ENCODE data around the gene SLC12A2. TPM values are rescaled to one million over a fixed set of nuclear protein-coding genes. Genes with fewer than 3 reads are reported as not detected.

The SLC12A2 gene
- total RNA-seq, 1 experiment from 2014 or later, result 36.9 TPM

DNA sequence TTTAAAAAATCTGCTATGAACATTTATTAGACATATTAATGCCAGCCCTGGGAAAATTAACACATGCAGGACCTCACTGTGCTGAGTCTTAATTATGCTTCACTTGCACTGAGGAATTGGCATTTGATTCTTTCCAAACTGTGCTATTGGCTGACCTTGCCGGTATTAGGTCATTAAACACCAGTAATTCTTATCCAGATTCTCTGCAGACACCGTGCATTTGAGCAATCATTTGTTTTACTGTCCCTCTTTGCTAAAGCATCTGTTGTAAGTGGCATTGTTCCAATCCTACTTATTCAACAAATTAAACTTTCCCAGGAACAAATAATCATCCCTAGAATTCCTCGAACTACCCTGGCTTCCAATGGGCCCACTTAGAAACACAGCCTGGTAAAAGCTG lies 145.0 kb downstream of the SLC12A2 start:
- in situ Hi-C loops (cut with HindIII; ENCODE audit: low pct_unique_long_range_greater_than_20kb, low sequenced_read_pairs), result no loop called here
- Histone ChIP-seq H3K27me3 (ENCODE audit: control insufficient read depth, insufficient read depth, low read length) (no peaks in the 10 kb centered on the region), H3K27ac (ENCODE audit: low read length) (no peak overlapping the region), H3K4me3 (ENCODE audit: low read depth in 2 of 2, low read length in 2 of 2) (no peak overlapping the region), H3K9me3 (ENCODE audit: control insufficient read depth, insufficient read depth, low read depth, low read length) (no peaks in the 10 kb centered on the region), H3K4me1 (ENCODE audit: control insufficient read depth, insufficient read depth, low read length) (no peaks in the 10 kb centered on the region), H3K36me3 (ENCODE audit: control insufficient read depth, insufficient read depth, low read length) (no peaks in the 10 kb centered on the region)
- no TSS peak for BruUV-seq (replicated peaks)
- ATAC-seq (no peak), DNase-seq (ENCODE audit: low read depth, low spot score) (no peak)
- POLR2A ChIA-PET, result no interaction called here
- intact Hi-C loops (cut with micrococcal nuclease; ENCODE audit: unreplicated experiment), result no loop called here
- CTCF ChIA-PET, result no interaction called here
- TF ChIP-seq CTCF (IDR thresholded peaks at IDR 0.05) (no peak), REST (IDR thresholded peaks at IDR 0.05; ENCODE audit: insufficient read depth in 1 of 2, low read depth in 2 of 2, low read length in 1 of 2) (no peak), SIN3A (IDR thresholded peaks at IDR 0.05; ENCODE audit: borderline replicate concordance, insufficient read depth, low read depth, low read length) (no peak), TCF7L2 (IDR thresholded peaks at IDR 0.05; ENCODE audit: low read depth, low read length) (no peak), POLR2AphosphoS5 (IDR thresholded peaks at IDR 0.05; ENCODE audit: low read depth, low read length) (no peak)

DNA sequence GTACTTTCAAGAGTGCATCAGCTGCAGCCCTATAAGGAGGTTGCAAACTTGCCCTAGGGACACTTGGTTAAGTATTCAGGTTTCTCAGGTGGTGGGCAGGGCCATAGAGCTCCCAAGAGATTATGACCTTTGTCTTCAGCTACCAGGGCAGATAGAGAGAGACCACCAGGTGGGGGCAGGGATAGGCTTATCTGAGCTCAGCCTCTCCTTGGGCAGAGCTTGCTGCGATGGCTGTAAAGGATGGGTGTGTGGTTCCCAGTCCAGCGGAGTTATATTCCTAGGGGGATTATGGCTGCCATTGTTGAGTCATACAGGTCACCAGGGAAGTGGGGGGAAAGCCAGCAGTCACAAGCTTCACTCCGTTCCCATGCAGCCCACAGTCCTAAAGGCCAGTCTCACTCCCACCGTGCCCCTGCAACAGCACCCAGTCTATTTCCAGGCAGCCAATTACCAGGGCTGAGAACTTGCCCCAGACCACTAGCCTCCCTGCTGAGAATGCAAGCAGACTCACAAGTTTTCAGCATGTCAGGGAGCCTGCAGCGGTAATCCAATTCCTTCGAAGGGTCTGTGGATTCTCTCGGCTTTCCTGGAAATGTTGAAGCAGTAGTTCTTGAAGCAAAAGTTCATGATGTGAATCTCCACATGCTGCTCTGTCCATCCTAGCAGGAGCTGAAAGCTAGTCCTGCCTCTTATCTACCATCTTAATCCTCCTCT lies 151.5 kb downstream of the SLC12A2 start:
- ATAC-seq, result no peak
- Histone ChIP-seq H3K36me3 (ENCODE audit: control insufficient read depth, insufficient read depth, low read length) (no peaks in the 10 kb centered on the region), H3K4me1 (ENCODE audit: control insufficient read depth, insufficient read depth, low read length) (no peaks in the 10 kb centered on the region), H3K9me3 (ENCODE audit: control insufficient read depth, insufficient read depth, low read depth, low read length) (no peaks in the 10 kb centered on the region), H3K27ac (ENCODE audit: low read length) (no peak overlapping the region), H3K4me3 (ENCODE audit: low read depth in 2 of 2, low read length in 2 of 2) (no peak overlapping the region), H3K27me3 (ENCODE audit: control insufficient read depth, insufficient read depth, low read length) (no peaks in the 10 kb centered on the region)
- intact Hi-C loops (cut with micrococcal nuclease; ENCODE audit: unreplicated experiment), result no loop called here
- POLR2A ChIA-PET, result no interaction called here
- no peak for DNase-seq (ENCODE audit: low read depth, low spot score)
- CTCF ChIA-PET, result no interaction called here
- no peak for TF ChIP-seq TCF7L2 (IDR thresholded peaks at IDR 0.05; ENCODE audit: low read depth, low read length)
- no peak for TF ChIP-seq SIN3A (IDR thresholded peaks at IDR 0.05; ENCODE audit: borderline replicate concordance, insufficient read depth, low read depth, low read length)
- BruUV-seq (replicated peaks), result no TSS peak
- in situ Hi-C loops (cut with HindIII; ENCODE audit: low pct_unique_long_range_greater_than_20kb, low sequenced_read_pairs), result no loop called here

- TF ChIP-seq CTCF (IDR thresholded peaks at IDR 0.05), result no peak
- no peak for TF ChIP-seq SIN3A (IDR thresholded peaks at IDR 0.05; ENCODE audit: borderline replicate concordance, insufficient read depth, low read depth, low read length)
- TF ChIP-seq POLR2AphosphoS5 (IDR thresholded peaks at IDR 0.05; ENCODE audit: low read depth, low read length), result no peak
- no peak for TF ChIP-seq TCF7L2 (IDR thresholded peaks at IDR 0.05; ENCODE audit: low read depth, low read length)
- no peak for TF ChIP-seq REST (IDR thresholded peaks at IDR 0.05; ENCODE audit: insufficient read depth in 1 of 2, low read depth in 2 of 2, low read length in 1 of 2)
- no peaks in the 10 kb centered on the region for H3K27me3 ChIP-seq (ENCODE audit: control insufficient read depth, insufficient read depth, low read length)
- no peak for ATAC-seq
- DNase-seq (ENCODE audit: low read depth, low spot score), result no peak
- in situ Hi-C loops (cut with HindIII; ENCODE audit: low pct_unique_long_range_greater_than_20kb, low sequenced_read_pairs) (no loop called here), intact Hi-C loops (cut with micrococcal nuclease; ENCODE audit: unreplicated experiment) (no loop called here)
- no peaks in the 10 kb centered on the region for H3K4me1 ChIP-seq (ENCODE audit: control insufficient read depth, insufficient read depth, low read length)
- no peaks in the 10 kb centered on the region for H3K36me3 ChIP-seq (ENCODE audit: control insufficient read depth, insufficient read depth, low read length)
- ChIA-PET POLR2A (no interaction called here), CTCF (no interaction called here)
- no peak overlapping the region for H3K4me3 ChIP-seq (ENCODE audit: low read depth in 2 of 2, low read length in 2 of 2)
- H3K27ac ChIP-seq (ENCODE audit: low read length), result no peak overlapping the region
- no TSS peak for BruUV-seq (replicated peaks)
- H3K9me3 ChIP-seq (ENCODE audit: control insufficient read depth, insufficient read depth, low read depth, low read length), result no peaks in the 10 kb centered on the region
Observed at GRCh38 chr5:128236334-128236733, 152.8 kb downstream of the SLC12A2 start.

Measured in Panc1 (cell line).